Muscle of arm (tissue), 12 donors: ENCODE data around the gene CLCA4. TPM values are rescaled to one million over a fixed set of nuclear protein-coding genes. Genes with fewer than 3 reads are reported as not detected.
"Not testable (repeated sequence)": the region's sequence is repeated elsewhere in the genome, so short reads cannot be mapped to it uniquely, and the experiment has no call there.

ENCODE experiments used
- DNase-seq: peaks from one replicate; pipeline ENCODE4 v3.0.0-alpha.2; 2013
- polyA plus RNA-seq, 12 donors: library from polyadenylated mRNA; unstranded; fragments of 120-200 nt; gene quantifications; one replicate each; pipeline ENCODE4 v1.2.1, GENCODE V29; 2013; ENCODE audit not compliant: insufficient read length in 12 of 12

CLCA4 gene
- polyA plus RNA-seq, 12 donors, result 0.40 to 2.0 (median 1.5) TPM; not detected in 9

- DNase-seq, result no peak
Measured at GRCh38 chr1:86530211-86530845, 16.6 kb upstream of the CLCA4 start.

GRCh38 chr1:86537928-86538695, 8.8 kb upstream of the CLCA4 start:
- DNase-seq, result no peak

- DNase-seq, result no peak
Measured at GRCh38 chr1:86538775-86539174, 8.1 kb upstream of the CLCA4 start.

GRCh38 chr1:86541859-86542258, 5.0 kb upstream of the CLCA4 start:
- no peak for DNase-seq

- DNase-seq, result no peak
Measured at GRCh38 chr1:86542631-86543030, 4.2 kb upstream of the CLCA4 start.

GRCh38 chr1:86548839-86549238, 2.0 kb downstream of the CLCA4 start:
- DNase-seq, result no peak

- no peak for DNase-seq
Measured at GRCh38 chr1:86551305-86551704, 4.4 kb downstream of the CLCA4 start.

- DNase-seq, result no peak
Measured at GRCh38 chr1:86552376-86552775, 5.5 kb downstream of the CLCA4 start.

GRCh38 chr1:86557739-86558138, 10.9 kb downstream of the CLCA4 start:
- no peak for DNase-seq

GRCh38 chr1:86563849-86564248, 17.0 kb downstream of the CLCA4 start:
- no peak for DNase-seq

GRCh38 chr1:86567341-86567740, 20.5 kb downstream of the CLCA4 start:
- DNase-seq, result no peak

GRCh38 chr1:86567878-86568277, 21.0 kb downstream of the CLCA4 start:
- no peak for DNase-seq

GRCh38 chr1:86573763-86574484, 27.0 kb downstream of the CLCA4 start:
- peak; percentile 22 for DNase-seq

- DNase-seq, result no peak
Measured at GRCh38 chr1:86581231-86581630, 34.4 kb downstream of the CLCA4 start.

- no peak for DNase-seq
Measured at GRCh38 chr1:86582161-86582560, 35.3 kb downstream of the CLCA4 start.

GRCh38 chr1:86583032-86583431, 36.2 kb downstream of the CLCA4 start:
- no peak for DNase-seq

- no peak for DNase-seq
Measured at GRCh38 chr1:86583593-86583992, 36.7 kb downstream of the CLCA4 start.

GRCh38 chr1:86594284-86594770, 47.4 kb downstream of the CLCA4 start:
- no peak for DNase-seq

- no peak for DNase-seq
Measured at GRCh38 chr1:86596224-86596623, 49.3 kb downstream of the CLCA4 start.

- no peak for DNase-seq
Measured at GRCh38 chr1:86596741-86597290, 49.9 kb downstream of the CLCA4 start.

GRCh38 chr1:86606080-86606479, 59.2 kb downstream of the CLCA4 start:
- not testable (repeated sequence) for DNase-seq

- DNase-seq, result no peak
Measured at GRCh38 chr1:86616433-86616832, 69.6 kb downstream of the CLCA4 start.
